ENCODE data around the gene FAT2.

DNA sequence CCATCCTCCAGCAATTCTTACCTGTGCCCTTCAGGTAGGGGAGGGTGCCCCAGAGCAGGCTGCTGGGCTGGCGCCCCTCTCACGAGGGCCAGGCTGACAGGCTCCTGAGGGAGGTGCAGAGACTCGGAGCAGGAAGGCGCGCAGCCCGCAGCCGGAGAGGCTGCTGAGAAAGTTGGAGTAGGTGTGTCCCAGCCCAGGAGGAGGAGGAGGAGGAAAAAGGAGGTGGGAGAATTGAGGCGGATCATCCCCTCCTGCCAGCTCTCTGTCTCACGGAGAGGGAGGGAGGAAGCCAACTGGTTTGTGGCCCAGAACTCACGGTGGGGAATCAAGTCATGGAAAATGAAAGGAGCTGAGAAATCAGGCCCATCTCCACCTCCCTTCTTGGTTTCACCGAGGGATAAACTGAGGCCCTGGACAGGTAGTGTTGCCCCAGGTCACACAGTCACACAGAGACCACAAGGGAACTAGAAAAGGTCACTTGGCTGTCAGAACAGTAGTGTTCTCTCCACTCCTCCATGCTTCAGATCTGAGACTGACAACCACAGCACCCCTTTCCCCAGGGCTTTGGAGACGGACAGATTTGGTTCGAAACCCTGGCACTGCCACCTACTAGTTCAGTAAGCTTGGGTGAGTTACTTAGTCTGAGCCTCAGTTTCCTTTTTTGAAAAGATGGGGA, at the start of gene FAT2:
- TF ChIP-seq, protein P1, sequence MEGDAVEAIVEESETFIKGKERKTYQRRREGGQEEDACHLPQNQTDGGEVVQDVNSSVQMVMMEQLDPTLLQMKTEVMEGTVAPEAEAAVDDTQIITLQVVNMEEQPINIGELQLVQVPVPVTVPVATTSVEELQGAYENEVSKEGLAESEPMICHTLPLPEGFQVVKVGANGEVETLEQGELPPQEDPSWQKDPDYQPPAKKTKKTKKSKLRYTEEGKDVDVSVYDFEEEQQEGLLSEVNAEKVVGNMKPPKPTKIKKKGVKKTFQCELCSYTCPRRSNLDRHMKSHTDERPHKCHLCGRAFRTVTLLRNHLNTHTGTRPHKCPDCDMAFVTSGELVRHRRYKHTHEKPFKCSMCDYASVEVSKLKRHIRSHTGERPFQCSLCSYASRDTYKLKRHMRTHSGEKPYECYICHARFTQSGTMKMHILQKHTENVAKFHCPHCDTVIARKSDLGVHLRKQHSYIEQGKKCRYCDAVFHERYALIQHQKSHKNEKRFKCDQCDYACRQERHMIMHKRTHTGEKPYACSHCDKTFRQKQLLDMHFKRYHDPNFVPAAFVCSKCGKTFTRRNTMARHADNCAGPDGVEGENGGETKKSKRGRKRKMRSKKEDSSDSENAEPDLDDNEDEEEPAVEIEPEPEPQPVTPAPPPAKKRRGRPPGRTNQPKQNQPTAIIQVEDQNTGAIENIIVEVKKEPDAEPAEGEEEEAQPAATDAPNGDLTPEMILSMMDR (IDR thresholded peaks at IDR 0.05): no peak
- TF ChIP-seq POLR2A (IDR thresholded peaks at IDR 0.05): no peak

Data from uterus (tissue), 2 donors.